ENCODE data around the gene FNIP2.

FNIP2 gene

DNA sequence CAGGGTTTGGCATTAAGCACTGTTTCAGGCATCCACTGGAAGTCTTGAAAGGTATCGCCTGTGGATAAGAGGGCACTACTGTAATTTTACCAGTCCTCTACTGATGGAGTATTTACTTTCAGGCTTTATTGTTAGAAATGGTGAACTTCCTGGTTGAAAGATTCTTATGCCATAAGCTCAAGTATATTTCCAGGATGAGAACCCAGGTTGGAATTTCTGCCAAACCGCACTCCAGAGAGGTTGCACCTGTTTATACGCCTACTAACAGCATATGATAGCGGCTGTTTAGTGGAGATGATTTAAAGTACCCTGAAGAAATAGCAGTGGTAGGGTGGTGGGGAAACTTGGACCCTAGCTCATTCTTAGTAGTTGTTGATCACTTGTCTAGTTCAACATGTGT, 9.9 kb downstream of the FNIP2 start (continued):
- no peak for TF ChIP-seq ZNF398 (tag by site-specific recombination; IDR thresholded peaks at IDR 0.05)
- no peak for TF ChIP-seq ZBTB11 (tag by site-specific recombination; conservative IDR thresholded peaks at IDR 0.05; ENCODE audit: low read depth)
- TF ChIP-seq ZNF664 (tag by site-specific recombination; IDR thresholded peaks at IDR 0.05): no peak
- TF ChIP-seq ZNF362 (tag by site-specific recombination; IDR thresholded peaks at IDR 0.05): no peak
- no peak for TF ChIP-seq ZSCAN30 (tag by site-specific recombination; IDR thresholded peaks at IDR 0.05)
- no peak for TF ChIP-seq TCF7L2 (IDR thresholded peaks at IDR 0.05; ENCODE audit: borderline replicate concordance, low read depth, low read length)
- peak; percentile 68 for TF ChIP-seq ZNF843 (tag by site-specific recombination; IDR thresholded peaks at IDR 0.05)
- no peak for TF ChIP-seq ZNF366 (tag by site-specific recombination; conservative IDR thresholded peaks at IDR 0.05)
- TF ChIP-seq WT1 (tag by site-specific recombination; IDR thresholded peaks at IDR 0.05): no peak
- TF ChIP-seq FEZF1 (tag by site-specific recombination; IDR thresholded peaks at IDR 0.05): peak; percentile 56
- no peak for TF ChIP-seq ZNF391 (tag by site-specific recombination; IDR thresholded peaks at IDR 0.05; ENCODE audit: borderline replicate concordance, low read depth)
- TF ChIP-seq ZNF600 (tag by site-specific recombination; IDR thresholded peaks at IDR 0.05): peak; percentile 32; the same call in 1 of the 2 replicates
- 0 out of 2 replicates have a peak, but pooled peaks have one; percentile 28 for TF ChIP-seq SP7 (tag by site-specific recombination; IDR thresholded peaks at IDR 0.05)
- TF ChIP-seq ZNF768 (tag by site-specific recombination; IDR thresholded peaks at IDR 0.05): no peak

DNA sequence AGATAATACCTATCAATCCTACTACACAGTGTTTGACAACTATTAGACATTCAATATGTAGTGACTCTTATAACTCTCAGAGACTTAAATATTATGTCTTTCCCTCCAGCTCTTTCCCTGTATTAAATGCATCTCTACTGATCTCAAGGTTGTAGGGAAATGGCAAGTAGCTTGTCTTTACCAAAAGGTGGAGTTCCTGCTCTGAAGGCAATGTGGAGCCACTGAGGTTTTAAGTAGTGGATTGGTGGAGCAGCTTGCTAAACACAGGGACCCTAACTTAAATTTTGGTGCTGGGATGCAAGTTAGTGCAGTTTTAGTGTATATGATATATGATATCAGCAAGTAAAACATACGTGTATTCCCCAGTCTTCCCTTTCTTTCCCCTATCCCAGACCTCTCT, 13.1 kb downstream of the FNIP2 start:
- no peak for TF ChIP-seq SALL2 (tag by site-specific recombination; IDR thresholded peaks at IDR 0.05; ENCODE audit: borderline replicate concordance)
- TF ChIP-seq ZNF623 (tag by site-specific recombination; IDR thresholded peaks at IDR 0.05): no peak
- TF ChIP-seq, protein P1, sequence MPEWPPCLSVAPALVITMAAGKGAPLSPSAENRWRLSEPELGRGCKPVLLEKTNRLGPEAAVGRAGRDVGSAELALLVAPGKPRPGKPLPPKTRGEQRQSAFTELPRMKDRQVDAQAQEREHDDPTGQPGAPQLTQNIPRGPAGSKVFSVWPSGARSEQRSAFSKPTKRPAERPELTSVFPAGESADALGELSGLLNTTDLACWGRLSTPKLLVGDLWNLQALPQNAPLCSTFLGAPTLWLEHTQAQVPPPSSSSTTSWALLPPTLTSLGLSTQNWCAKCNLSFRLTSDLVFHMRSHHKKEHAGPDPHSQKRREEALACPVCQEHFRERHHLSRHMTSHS (tag by site-specific recombination; IDR thresholded peaks at IDR 0.05): no peak
- TF ChIP-seq ZNF16 (tag by site-specific recombination; IDR thresholded peaks at IDR 0.05; ENCODE audit: low read depth): peak; percentile 30; the same call in 1 of the 2 replicates
- TF ChIP-seq ZNF76 (tag by site-specific recombination; IDR thresholded peaks at IDR 0.05; ENCODE audit: borderline replicate concordance, low read depth): no peak
- peaks cover 50% of the 10 kb centered on the region for H3K4me1 ChIP-seq (ENCODE audit: control insufficient read depth, insufficient read depth, low read length)
- CTCF ChIA-PET: interaction anchor here (1.3 to 1.9 kb wide), 2 partner anchors 13 to 70 kb away, joined by 4 to 5 read pairs; partner anchors contain the start of gene FNIP2

More for the DNA sequence above, 13.1 kb downstream of the FNIP2 start:
- H3K9me3 ChIP-seq (ENCODE audit: control insufficient read depth, insufficient read depth, low read depth, low read length): no peaks in the 10 kb centered on the region
- POLR2A ChIA-PET: no interaction called here
- H3K27ac ChIP-seq (ENCODE audit: extremely low read depth, low read depth, low read length): peak overlapping the region; percentile 61
- H3K4me3 ChIP-seq (ENCODE audit: low read depth, low read length): no peak overlapping the region
- no peaks in the 10 kb centered on the region for H3K36me3 ChIP-seq (ENCODE audit: control insufficient read depth in 2 of 2, insufficient read depth in 1 of 2, low read length in 2 of 2)
